ENCODE data around the gene HCK. TPM values are rescaled to one million over a fixed set of nuclear protein-coding genes. Genes with fewer than 3 reads are reported as not detected.

Gene HCK
- total RNA-seq, 1 experiment from 2014 or later, result not detected

DNA sequence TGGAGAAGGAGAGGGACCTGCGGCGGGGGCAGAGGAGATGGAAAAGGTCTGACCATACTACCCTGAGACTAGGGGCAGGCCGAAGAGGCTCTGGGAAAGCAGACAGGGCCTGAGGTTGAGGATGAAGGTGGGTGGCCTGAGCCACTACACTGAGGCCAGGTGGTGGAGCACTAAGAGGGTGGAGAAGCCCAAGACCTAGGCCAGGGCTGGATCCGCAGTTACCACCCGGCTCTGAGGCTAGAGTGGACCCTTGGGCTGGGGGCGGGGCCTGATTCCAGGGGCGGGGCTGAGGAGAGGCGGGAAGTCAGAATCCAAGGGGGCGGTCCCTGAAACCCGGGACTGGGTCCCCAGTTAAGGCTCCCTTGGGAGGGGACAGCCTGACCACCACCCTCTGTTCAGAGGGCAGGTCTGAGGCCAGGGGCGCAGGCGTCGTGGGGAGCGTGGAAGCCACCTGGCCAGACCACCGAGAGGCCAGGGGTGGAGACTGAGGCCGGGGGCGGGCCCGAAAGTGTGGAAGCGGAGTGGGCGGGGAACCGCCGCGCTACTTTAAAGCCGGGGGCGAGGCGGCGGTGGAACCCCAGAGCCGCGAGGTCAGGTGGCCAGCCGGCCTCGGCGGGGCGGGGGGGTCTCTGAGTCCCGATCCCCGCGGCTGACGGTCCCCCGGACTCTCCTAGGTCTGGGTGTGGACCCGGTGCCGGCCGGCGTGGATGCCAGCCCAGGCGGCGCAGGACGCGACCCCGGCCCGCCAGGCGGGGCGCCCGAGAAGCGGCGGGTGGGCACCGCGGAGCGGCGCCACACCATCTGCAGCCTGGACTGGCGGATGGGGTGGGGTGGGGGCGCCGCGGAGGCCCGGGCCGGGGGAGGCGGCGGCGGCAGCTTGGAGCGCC lies 33.5 kb upstream of the HCK start:
- intact Hi-C loops (cut with micrococcal nuclease; ENCODE audit: unreplicated experiment), result loop anchor here (5.0 kb wide), 1 partner anchor 66 kb away; the partner anchor contains the start of gene PDRG1
- Histone ChIP-seq H3K4me3 (peak overlapping the region; percentile 60; the same call in 1 of the 2 replicates), H2AFZ (peak overlapping the region; percentile 68; the same call in 1 of the 2 replicates), H3K4me2 (peak overlapping the region; percentile 75), H3K27me3 (ENCODE audit: insufficient read depth, low read depth) (peaks cover 82% of the 10 kb centered on the region), H3F3A (ENCODE audit: insufficient read depth, low read depth) (no peaks in the 10 kb centered on the region), H3K9me2 (ENCODE audit: insufficient read depth) (no peaks in the 10 kb centered on the region), H3K36me3 (ENCODE audit: low read depth) (no peaks in the 10 kb centered on the region), H3K9me3 (ENCODE audit: insufficient read depth, low read depth) (no peaks in the 10 kb centered on the region), H3K27ac (no peak overlapping the region), H4K20me1 (ENCODE audit: insufficient read depth) (no peaks in the 10 kb centered on the region), H3K79me2 (ENCODE audit: low read depth) (no peaks in the 10 kb centered on the region), H3K4me1 (replicated peaks; ENCODE audit: insufficient read depth) (0 out of 2 replicates have a peak, but pooled peaks cover 4% of the 10 kb centered on the region)
- TF ChIP-seq, protein P1, sequence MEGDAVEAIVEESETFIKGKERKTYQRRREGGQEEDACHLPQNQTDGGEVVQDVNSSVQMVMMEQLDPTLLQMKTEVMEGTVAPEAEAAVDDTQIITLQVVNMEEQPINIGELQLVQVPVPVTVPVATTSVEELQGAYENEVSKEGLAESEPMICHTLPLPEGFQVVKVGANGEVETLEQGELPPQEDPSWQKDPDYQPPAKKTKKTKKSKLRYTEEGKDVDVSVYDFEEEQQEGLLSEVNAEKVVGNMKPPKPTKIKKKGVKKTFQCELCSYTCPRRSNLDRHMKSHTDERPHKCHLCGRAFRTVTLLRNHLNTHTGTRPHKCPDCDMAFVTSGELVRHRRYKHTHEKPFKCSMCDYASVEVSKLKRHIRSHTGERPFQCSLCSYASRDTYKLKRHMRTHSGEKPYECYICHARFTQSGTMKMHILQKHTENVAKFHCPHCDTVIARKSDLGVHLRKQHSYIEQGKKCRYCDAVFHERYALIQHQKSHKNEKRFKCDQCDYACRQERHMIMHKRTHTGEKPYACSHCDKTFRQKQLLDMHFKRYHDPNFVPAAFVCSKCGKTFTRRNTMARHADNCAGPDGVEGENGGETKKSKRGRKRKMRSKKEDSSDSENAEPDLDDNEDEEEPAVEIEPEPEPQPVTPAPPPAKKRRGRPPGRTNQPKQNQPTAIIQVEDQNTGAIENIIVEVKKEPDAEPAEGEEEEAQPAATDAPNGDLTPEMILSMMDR (conservative IDR thresholded peaks at IDR 0.05), result no peak
- TF ChIP-seq EZH2 (IDR thresholded peaks at IDR 0.05; ENCODE audit: low read depth), result no peak
- ChIA-PET POLR2A (ENCODE audit: unreplicated experiment) (no interaction called here), CTCF (interaction anchor here (0.6 to 1.1 kb wide), 3 partner anchors 45 to 345 kb away, joined by 3 to 7 read pairs (median 4); no protein-coding TSS in a partner anchor)
- DNase-seq, result peak; percentile 52 to 84
- no TSS peak for BruUV-seq (replicated peaks)

DNA sequence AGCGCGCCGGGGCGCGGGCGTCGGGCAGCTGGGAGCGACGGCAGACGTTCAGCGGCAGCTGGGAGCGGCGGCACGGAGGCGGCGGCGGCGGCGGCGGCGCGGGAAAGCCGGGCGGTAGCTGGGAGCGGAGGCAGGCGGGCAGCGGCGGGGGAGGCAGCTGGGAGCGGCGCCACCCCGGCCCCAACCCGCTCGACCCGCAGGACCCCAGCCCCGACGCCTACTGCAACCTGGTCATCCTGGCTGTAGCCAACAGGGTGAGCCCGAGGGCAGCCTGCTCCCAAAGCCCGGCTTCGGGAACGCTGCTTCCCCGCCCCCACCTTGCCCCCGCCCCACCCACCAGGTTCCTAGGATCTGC lies 32.9 kb upstream of the HCK start:
- no peaks in the 10 kb centered on the region for H3F3A ChIP-seq (ENCODE audit: insufficient read depth, low read depth)
- POLR2A ChIA-PET (ENCODE audit: unreplicated experiment), result no interaction called here
- no peaks in the 10 kb centered on the region for H3K36me3 ChIP-seq (ENCODE audit: low read depth)
- no peaks in the 10 kb centered on the region for H3K79me2 ChIP-seq (ENCODE audit: low read depth)
- no peak overlapping the region for H3K4me3 ChIP-seq
- intact Hi-C loops (cut with micrococcal nuclease; ENCODE audit: unreplicated experiment), result loop anchor here (5.0 kb wide), 1 partner anchor 67 kb away; the partner anchor contains the start of gene PDRG1
- TF ChIP-seq EZH2 (IDR thresholded peaks at IDR 0.05; ENCODE audit: low read depth), result no peak
- TF ChIP-seq, protein P1 (conservative IDR thresholded peaks at IDR 0.05), result no peak
- H3K4me1 ChIP-seq (replicated peaks; ENCODE audit: insufficient read depth), result 0 out of 2 replicates have a peak, but pooled peaks cover 4% of the 10 kb centered on the region
- no peak overlapping the region for H3K27ac ChIP-seq
- H3K9me3 ChIP-seq (ENCODE audit: insufficient read depth, low read depth), result no peaks in the 10 kb centered on the region
- DNase-seq, result peak in 1 of 2 experiments; percentile 15
- H3K9me2 ChIP-seq (ENCODE audit: insufficient read depth), result no peaks in the 10 kb centered on the region
- BruUV-seq (replicated peaks), result no TSS peak
- no peaks in the 10 kb centered on the region for H4K20me1 ChIP-seq (ENCODE audit: insufficient read depth)
- CTCF ChIA-PET, result interaction anchor here (0.6 kb wide), 1 partner anchor 346 kb away, joined by 4 read pairs; no protein-coding TSS in a partner anchor
- peaks cover 85% of the 10 kb centered on the region for H3K27me3 ChIP-seq (ENCODE audit: insufficient read depth, low read depth)
- no peak overlapping the region for H3K4me2 ChIP-seq
- no peak overlapping the region for H2AFZ ChIP-seq

DNA sequence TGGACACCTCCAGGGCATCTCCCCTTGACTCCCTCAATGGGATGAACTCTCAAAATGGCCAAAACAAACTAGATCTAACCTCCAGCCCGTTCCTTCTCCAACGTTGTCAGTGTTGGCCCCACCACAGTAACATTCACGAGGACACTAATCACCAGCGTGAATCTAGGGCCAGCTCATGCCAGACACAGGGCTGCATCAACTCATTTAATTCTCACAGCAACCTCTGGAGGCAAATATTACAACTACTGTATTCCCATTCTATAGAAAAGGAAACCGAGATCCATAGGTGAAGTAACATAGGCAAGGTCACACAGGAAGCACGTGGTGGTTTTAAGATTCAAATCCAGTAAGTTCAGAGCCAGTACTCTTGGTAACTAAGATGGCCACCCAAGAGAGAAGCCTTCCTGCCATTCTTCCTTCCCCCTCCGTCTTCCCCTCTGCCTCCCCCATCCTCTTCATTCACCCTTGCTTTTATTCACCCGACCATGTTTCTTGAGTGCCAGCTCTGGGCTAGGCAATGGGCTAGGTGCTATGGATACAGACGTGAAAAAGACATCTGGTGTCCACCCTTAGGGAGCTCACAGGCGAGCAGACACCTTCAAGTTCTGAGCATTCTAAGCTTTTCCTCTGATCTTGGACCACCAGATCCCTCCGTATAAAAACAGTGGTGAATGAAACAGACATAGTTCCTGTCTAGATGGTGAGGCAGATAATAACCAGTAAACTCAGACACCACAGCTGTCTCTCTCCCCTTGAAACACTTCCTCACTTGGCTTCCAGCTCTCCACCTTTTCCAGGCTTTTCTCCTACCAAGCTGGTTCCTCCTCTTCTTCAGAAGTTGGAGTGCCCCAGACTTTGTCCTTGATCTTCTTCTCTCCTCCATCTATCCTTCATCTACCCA lies 32.2 kb upstream of the HCK start:
- Histone ChIP-seq H3K9me3 (ENCODE audit: insufficient read depth, low read depth) (no peaks in the 10 kb centered on the region), H3K27me3 (ENCODE audit: insufficient read depth, low read depth) (peaks cover 84% of the 10 kb centered on the region), H3K9me2 (ENCODE audit: insufficient read depth) (no peaks in the 10 kb centered on the region), H3K27ac (no peak overlapping the region), H3F3A (ENCODE audit: insufficient read depth, low read depth) (no peaks in the 10 kb centered on the region), H3K4me1 (replicated peaks; ENCODE audit: insufficient read depth) (0 out of 2 replicates have a peak, but pooled peaks cover 4% of the 10 kb centered on the region), H3K36me3 (ENCODE audit: low read depth) (no peaks in the 10 kb centered on the region), H2AFZ (no peak overlapping the region), H4K20me1 (ENCODE audit: insufficient read depth) (no peaks in the 10 kb centered on the region), H3K4me2 (no peak overlapping the region), H3K4me3 (no peak overlapping the region), H3K79me2 (ENCODE audit: low read depth) (no peaks in the 10 kb centered on the region)
- TF ChIP-seq, protein P1 (conservative IDR thresholded peaks at IDR 0.05), result no peak
- TF ChIP-seq EZH2 (IDR thresholded peaks at IDR 0.05; ENCODE audit: low read depth), result no peak
- no peak for DNase-seq
- ChIA-PET CTCF (interaction anchor here (0.6 kb wide), 1 partner anchor 346 kb away, joined by 4 read pairs; no protein-coding TSS in a partner anchor), POLR2A (ENCODE audit: unreplicated experiment) (interaction anchor here (0.6 kb wide), 1 partner anchor 204 kb away, joined by 6 read pairs; no protein-coding TSS in a partner anchor)
- intact Hi-C loops (cut with micrococcal nuclease; ENCODE audit: unreplicated experiment), result loop anchor here (5.0 kb wide), 1 partner anchor 68 kb away; the partner anchor contains the start of gene PDRG1
- no TSS peak for BruUV-seq (replicated peaks)
